ENCODE results near the gene ADCY1.

DNA sequence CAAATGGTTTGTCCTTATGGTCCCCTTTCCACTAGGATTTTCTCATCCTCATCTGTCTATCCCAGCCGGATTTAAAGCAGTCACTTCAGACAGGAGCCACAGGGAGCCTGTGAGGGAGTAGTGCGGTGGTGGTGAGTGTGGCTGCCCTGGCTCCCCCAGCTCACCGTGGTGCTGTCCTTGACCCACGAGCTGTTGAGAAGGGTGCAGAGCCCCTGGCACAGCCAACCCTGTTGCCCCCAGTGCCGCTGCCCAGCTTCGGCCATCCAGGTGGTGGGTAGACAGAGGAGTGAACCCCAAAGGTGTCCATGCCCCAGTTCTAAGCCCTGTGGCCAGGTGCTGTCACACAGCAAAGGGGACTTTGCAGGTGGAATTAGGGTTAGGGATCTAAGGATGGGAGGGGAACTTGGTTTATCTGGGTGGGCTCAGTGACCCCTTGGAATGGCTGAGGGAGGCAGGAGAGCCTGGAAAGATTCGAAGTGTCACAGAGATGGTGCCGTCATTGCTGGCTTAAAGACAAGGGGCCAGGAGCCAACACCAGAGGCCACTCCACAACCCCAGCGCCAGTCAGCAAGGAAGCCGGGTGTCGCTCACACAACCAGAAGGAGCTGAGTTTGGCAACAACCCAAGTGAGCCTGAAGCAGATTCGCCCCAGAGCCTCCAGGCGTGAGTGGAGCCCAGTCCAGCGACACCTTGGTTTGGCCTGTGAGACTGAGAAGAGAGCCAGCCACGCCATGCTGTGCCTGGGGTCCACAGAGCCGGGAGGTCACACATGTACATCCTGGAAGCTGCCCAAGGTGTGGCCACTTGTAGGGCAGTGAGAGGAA is 142.4 kb downstream of the ADCY1 start:
- TF ChIP-seq, protein P1, sequence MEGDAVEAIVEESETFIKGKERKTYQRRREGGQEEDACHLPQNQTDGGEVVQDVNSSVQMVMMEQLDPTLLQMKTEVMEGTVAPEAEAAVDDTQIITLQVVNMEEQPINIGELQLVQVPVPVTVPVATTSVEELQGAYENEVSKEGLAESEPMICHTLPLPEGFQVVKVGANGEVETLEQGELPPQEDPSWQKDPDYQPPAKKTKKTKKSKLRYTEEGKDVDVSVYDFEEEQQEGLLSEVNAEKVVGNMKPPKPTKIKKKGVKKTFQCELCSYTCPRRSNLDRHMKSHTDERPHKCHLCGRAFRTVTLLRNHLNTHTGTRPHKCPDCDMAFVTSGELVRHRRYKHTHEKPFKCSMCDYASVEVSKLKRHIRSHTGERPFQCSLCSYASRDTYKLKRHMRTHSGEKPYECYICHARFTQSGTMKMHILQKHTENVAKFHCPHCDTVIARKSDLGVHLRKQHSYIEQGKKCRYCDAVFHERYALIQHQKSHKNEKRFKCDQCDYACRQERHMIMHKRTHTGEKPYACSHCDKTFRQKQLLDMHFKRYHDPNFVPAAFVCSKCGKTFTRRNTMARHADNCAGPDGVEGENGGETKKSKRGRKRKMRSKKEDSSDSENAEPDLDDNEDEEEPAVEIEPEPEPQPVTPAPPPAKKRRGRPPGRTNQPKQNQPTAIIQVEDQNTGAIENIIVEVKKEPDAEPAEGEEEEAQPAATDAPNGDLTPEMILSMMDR (IDR thresholded peaks at IDR 0.05; ENCODE audit: low read depth, low read length, missing input control): no peak
- TF ChIP-seq JUND (IDR thresholded peaks at IDR 0.05) (no peak), EGR1 (IDR thresholded peaks at IDR 0.05; ENCODE audit: low read depth in 2 of 2) (no peak), GABPA (IDR thresholded peaks at IDR 0.05 in 1 of 2, conservative IDR thresholded peaks at IDR 0.05 in 1 of 2) (no peak), HNF4G (IDR thresholded peaks at IDR 0.05) (no peak), RAD21 (IDR thresholded peaks at IDR 0.05) (no peak), TAF1 (conservative IDR thresholded peaks at IDR 0.05) (no peak), FOXA1 (IDR thresholded peaks at IDR 0.05) (no peak), SP1 (IDR thresholded peaks at IDR 0.05) (no peak)
- TF ChIP-seq, protein P2, sequence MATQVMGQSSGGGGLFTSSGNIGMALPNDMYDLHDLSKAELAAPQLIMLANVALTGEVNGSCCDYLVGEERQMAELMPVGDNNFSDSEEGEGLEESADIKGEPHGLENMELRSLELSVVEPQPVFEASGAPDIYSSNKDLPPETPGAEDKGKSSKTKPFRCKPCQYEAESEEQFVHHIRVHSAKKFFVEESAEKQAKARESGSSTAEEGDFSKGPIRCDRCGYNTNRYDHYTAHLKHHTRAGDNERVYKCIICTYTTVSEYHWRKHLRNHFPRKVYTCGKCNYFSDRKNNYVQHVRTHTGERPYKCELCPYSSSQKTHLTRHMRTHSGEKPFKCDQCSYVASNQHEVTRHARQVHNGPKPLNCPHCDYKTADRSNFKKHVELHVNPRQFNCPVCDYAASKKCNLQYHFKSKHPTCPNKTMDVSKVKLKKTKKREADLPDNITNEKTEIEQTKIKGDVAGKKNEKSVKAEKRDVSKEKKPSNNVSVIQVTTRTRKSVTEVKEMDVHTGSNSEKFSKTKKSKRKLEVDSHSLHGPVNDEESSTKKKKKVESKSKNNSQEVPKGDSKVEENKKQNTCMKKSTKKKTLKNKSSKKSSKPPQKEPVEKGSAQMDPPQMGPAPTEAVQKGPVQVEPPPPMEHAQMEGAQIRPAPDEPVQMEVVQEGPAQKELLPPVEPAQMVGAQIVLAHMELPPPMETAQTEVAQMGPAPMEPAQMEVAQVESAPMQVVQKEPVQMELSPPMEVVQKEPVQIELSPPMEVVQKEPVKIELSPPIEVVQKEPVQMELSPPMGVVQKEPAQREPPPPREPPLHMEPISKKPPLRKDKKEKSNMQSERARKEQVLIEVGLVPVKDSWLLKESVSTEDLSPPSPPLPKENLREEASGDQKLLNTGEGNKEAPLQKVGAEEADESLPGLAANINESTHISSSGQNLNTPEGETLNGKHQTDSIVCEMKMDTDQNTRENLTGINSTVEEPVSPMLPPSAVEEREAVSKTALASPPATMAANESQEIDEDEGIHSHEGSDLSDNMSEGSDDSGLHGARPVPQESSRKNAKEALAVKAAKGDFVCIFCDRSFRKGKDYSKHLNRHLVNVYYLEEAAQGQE (IDR thresholded peaks at IDR 0.05): no peak
- TF ChIP-seq, protein P3, sequence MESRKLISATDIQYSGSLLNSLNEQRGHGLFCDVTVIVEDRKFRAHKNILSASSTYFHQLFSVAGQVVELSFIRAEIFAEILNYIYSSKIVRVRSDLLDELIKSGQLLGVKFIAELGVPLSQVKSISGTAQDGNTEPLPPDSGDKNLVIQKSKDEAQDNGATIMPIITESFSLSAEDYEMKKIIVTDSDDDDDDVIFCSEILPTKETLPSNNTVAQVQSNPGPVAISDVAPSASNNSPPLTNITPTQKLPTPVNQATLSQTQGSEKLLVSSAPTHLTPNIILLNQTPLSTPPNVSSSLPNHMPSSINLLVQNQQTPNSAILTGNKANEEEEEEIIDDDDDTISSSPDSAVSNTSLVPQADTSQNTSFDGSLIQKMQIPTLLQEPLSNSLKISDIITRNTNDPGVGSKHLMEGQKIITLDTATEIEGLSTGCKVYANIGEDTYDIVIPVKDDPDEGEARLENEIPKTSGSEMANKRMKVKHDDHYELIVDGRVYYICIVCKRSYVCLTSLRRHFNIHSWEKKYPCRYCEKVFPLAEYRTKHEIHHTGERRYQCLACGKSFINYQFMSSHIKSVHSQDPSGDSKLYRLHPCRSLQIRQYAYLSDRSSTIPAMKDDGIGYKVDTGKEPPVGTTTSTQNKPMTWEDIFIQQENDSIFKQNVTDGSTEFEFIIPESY (IDR thresholded peaks at IDR 0.05): no peak
- TF ChIP-seq, protein P4, sequence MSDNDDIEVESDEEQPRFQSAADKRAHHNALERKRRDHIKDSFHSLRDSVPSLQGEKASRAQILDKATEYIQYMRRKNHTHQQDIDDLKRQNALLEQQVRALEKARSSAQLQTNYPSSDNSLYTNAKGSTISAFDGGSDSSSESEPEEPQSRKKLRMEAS (IDR thresholded peaks at IDR 0.05): no peak
- TF ChIP-seq, protein P5, sequence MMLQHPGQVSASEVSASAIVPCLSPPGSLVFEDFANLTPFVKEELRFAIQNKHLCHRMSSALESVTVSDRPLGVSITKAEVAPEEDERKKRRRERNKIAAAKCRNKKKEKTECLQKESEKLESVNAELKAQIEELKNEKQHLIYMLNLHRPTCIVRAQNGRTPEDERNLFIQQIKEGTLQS (IDR thresholded peaks at IDR 0.05): no peak

Data from liver (tissue), 3 donors.